AG08395 (cell line): Measurements from ENCODE around the gene GORAB.

Experiments used
- DNase-seq: peaks from one replicate; pipeline ENCODE4 v3.0.0; 2012; ENCODE audit warnings: mixed read lengths, low spot score

Gene GORAB

GRCh38 chr1:170538687-170539086 is 6.7 kb downstream of the GORAB start:
- no peak for DNase-seq

- DNase-seq = no peak
Observed at GRCh38 chr1:170539154-170539553, 7.2 kb downstream of the GORAB start.

GRCh38 chr1:170544624-170545023 is 12.7 kb downstream of the GORAB start:
- no peak for DNase-seq

- peak; percentile 83 for DNase-seq
Observed at GRCh38 chr1:170545476-170545875, 13.5 kb downstream of the GORAB start.

GRCh38 chr1:170547255-170547654 is 15.3 kb downstream of the GORAB start:
- no peak for DNase-seq

GRCh38 chr1:170548497-170548896 is 16.5 kb downstream of the GORAB start:
- DNase-seq = no peak

- DNase-seq = no peak
Observed at GRCh38 chr1:170555370-170555769, 23.4 kb downstream of the GORAB start.

GRCh38 chr1:170556917-170557316 is 25.0 kb downstream of the GORAB start:
- DNase-seq = peak; percentile 15

GRCh38 chr1:170558731-170559130 is 26.8 kb downstream of the GORAB start:
- no peak for DNase-seq

GRCh38 chr1:170559166-170559565 is 27.2 kb downstream of the GORAB start:
- no peak for DNase-seq

GRCh38 chr1:170560681-170561285 is 28.8 kb downstream of the GORAB start:
- no peak for DNase-seq

- peak; percentile 83 for DNase-seq
Observed at GRCh38 chr1:170562646-170563338, 30.8 kb downstream of the GORAB start.

GRCh38 chr1:170567214-170567613 is 35.2 kb downstream of the GORAB start:
- no peak for DNase-seq

GRCh38 chr1:170568197-170568596 is 36.2 kb downstream of the GORAB start:
- no peak for DNase-seq

GRCh38 chr1:170576980-170577379 is 45.0 kb downstream of the GORAB start:
- DNase-seq = no peak

- DNase-seq = no peak
Observed at GRCh38 chr1:170578359-170578758, 46.4 kb downstream of the GORAB start.

GRCh38 chr1:170580636-170581440 is 48.9 kb downstream of the GORAB start:
- DNase-seq = no peak

GRCh38 chr1:170583186-170583585 is 51.2 kb downstream of the GORAB start:
- DNase-seq = no peak

GRCh38 chr1:170586321-170587252 is 54.6 kb downstream of the GORAB start:
- DNase-seq = peak; percentile 41

- no peak for DNase-seq
Observed at GRCh38 chr1:170587253-170587593, 55.3 kb downstream of the GORAB start.

- no peak for DNase-seq
Observed at GRCh38 chr1:170590921-170591705, 59.1 kb downstream of the GORAB start.
